GM21723 (cell line): ENCODE measurements around the gene AQP7.
"Not testable (repeated sequence)": the region's sequence is repeated elsewhere in the genome, so short reads cannot be mapped to it uniquely, and the experiment has no call there.

Source experiments
- ATAC-seq: cut with Tn5 transposase; IDR thresholded peaks from one replicate; pipeline ENCODE4 v1.9.1; 2021; ENCODE audit warnings: mild to moderate bottlenecking, moderate library complexity; ENCODE audit not compliant: unreplicated experiment

AQP7 gene

DNA sequence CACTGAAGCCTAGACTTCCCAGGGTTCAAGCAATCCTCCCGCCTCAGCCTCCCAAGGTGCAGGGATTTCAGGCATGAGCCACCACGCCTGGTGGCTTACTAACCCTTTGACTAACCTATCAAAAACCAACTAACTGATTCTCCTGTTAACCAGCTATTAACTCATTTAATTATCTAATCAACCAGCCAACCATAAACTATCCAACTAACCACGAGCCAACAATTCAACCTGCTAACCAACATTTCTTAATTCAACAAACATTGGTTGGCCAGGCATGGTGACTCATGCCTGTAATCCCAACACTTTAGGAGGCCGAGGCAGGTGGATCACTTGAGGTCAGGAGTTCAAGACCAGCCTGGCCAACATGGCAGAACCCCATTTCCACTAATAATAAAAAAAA, 3.3 kb downstream of the AQP7 start:
- not testable (repeated sequence) for ATAC-seq

DNA sequence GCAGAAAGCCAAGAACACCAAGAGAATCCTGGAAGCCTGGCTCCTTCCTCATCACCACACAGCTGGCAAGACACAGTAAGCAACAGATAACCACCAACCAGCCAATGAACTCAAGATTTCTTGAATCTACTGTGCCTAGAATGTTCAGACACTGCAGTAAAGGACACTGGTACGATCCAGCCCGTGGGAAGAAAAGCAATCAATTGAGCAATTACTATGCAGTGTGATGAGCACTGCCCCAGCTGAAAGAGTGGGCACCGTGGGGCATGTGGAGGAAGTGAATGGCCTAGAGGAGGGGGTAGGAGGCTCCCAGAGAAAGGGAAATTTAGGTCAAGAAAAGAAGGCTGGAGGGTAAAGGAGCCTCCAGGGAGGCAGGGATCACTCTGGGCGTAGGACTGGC, 4.6 kb downstream of the AQP7 start:
- not testable (repeated sequence) for ATAC-seq

DNA sequence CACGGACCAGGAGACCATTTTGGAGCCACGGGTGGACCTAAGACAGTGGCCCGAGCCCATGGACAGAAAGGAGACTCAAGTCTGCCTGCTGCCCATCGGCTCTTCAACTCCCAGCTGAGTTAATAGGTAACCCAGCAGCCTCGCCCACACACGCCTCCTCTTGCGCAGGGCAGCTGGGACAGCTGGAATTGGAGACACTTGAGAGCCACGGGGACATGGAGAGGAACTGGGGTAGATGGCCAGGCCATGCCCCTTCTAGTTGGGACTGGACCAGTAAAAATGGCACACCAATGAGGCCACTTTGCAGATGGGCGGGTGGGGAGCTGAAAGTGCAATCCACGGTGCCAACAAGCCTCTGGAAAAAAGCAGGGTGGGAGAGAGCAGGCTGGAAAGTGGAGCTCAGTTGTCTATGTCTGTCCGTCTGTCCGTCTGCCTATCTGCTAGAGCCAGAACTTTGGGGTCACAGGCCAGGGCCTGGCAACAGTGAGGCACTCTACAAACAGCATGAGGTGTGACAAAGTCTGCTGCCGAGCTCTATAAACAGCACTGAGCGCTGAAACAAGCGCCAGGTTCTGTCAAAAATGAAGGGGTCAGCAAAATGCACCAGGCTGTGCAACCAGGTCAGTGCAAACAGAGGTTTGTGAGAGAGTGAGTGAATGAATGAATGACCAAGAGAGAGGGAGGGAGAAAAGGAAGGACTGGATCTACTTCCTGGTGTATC, 7.0 kb downstream of the AQP7 start:
- not testable (repeated sequence) for ATAC-seq

DNA sequence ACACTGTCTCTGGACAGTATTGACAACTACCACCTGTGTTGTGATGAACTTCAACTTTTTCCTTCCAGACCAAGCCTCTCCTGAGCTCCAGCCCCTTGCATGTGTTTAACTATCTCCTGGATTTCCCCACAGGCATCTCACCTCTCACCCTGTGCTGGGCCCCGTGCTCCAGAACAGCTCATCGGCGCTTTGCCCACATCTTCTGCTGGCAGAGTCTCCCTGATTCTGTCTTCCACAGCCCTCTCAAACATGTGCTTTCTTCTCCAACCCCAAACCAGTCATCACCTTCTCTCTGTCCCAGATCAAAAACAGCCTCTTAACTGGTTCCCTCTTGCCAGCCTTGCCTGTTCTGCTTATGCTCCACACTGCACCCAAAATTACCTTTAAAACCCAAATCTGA, 8.4 kb downstream of the AQP7 start:
- not testable (repeated sequence) for ATAC-seq

DNA sequence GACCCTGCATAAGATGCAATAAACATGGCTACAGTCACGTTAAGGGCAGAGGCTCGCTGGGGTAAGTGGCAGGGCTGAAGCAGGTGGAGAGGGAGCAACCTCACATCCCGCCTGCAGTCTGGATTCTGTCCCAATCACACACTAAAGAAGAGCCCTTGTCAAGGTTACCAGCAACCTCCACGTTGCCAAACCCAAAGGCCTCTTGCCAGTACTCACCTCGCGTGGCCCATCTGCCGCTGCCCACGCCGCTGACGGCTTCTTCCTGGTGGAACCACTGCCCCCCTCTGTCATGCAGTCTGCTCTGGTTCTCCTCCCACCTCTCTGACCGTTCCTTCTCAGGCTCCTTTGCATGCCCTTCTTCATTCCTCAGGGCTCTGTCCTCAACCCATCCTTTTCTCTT, 8.8 kb downstream of the AQP7 start:
- ATAC-seq: no peak

DNA sequence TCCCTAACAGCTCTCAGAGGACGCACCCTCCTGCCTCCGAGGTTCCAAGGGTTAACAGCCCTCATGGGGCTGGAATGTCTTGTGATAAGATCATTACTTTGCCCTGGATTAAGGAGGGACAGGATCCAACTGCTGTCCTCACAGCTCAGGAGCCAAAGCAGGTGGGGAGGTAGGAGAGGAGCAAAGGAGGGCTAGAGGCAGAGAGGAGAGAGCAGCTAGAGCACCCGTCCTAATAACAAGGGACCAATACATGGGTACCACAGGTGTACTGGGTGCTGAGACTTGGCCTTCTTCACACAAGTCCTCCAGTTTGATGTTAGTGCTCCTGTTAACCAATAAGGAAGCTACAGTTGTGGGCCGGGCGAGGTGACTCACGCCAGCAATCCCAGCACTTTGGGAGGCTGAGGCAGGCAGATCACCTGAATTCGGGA, 9.8 kb downstream of the AQP7 start:
- ATAC-seq: not testable (repeated sequence)

DNA sequence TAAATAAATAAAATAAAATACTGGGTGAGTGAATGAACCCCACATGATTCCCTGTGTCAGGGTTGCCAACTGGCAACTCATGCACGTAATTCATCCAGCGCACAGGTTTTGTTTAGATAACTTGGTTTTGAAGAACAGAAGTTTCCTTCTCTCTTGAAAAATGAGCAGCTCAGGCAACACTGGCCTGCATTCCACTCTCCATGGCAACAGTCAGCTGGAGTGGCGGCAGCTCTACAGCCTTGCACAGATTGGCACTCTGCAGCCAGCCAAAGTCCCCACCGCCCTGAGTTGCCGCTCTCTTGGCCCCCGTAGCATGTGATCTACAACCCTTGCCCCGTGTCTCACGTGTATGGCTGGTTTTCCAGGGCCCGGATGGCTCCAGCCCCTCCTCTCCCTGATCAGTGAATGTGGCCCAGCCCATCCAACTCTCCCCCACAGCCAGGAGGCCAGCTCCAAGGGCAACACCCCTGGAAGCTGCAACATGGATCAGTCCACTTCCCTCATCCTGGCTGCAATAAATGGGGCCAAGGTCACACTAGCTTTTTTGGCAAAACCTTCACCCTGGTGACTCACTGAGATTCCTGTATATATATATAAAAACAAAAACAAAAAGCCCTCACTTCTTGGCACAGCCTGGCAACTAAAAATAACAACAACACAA, 11.1 kb downstream of the AQP7 start:
- ATAC-seq: not testable (repeated sequence)

DNA sequence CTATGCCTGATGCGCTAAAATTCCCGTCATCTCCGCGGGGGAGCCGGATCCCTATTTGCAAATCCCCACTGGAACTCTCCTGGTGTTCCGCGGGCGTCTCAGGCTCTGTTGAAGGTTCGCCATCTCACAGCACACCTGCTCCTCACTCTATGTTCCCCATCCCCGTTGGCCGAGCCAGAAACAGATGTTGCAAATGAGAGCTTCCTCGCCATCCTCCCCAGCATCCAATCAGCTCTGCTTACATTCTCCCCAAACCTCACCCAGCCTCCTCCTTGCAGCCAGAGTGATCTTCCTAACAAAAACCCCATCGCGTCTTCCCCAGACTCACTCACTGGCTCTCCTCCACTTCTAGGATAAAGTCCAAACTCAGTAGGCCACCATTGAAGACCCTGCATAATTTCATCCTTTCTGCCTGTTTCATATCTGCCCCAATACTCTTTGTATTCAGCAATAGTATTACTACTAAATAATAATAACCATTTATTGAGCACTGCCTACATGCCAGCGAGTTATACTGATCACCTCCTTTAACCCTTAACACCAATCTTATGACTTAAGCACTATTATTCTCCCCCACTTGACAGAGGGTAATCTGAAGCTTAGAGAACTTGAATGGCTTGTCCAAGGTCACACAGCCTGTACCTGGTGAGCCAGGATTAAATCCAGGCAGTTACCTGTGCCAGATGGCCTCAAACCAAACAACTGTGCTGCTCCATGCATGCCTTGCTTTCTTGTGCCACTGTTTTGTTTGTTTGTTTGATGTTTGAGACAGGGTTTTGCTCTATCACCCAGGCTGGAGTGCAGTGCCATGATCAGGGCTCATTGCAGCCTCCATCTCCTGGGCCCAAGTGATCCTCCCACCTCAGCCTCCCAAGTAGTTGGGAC, 14.0 kb downstream of the AQP7 start:
- no peak for ATAC-seq

DNA sequence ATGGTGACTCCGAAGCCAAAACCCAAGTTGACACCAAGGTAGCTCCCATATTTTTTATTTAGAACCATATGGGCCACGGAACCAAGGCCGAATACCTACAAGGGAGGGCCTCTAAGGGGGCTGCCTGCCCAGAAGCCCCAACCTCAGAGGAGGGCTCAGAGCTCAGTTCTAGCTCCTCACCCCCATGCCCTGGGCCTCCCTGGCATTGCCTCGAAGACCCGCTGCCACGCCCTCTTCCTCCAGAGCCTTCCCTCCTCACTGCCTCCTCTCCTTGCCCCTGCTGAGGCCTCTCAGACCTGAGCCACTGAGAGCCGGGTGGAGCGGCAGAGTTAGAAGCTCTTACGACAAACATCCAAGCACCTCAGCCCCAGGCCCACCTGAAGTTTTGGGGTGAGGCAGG, 15.4 kb downstream of the AQP7 start:
- not testable (repeated sequence) for ATAC-seq

DNA sequence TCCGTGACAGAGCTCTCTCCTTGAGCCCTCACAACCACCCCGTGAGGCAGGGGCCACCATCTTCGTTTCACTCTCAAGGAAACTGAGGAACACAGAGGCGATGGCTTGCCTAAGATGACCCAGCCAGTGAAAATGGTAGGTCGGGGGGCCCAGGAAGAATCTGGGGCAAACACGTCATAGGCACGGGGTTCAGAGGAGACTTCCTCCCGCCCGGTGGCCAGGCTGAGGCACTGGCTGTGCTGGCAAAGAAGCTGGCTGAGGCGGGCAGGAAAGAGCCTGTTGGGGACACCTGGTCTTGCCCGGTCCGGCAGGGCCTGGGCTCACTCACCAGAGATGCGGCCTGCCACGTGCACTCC, 15.7 kb downstream of the AQP7 start:
- ATAC-seq: not testable (repeated sequence)

DNA sequence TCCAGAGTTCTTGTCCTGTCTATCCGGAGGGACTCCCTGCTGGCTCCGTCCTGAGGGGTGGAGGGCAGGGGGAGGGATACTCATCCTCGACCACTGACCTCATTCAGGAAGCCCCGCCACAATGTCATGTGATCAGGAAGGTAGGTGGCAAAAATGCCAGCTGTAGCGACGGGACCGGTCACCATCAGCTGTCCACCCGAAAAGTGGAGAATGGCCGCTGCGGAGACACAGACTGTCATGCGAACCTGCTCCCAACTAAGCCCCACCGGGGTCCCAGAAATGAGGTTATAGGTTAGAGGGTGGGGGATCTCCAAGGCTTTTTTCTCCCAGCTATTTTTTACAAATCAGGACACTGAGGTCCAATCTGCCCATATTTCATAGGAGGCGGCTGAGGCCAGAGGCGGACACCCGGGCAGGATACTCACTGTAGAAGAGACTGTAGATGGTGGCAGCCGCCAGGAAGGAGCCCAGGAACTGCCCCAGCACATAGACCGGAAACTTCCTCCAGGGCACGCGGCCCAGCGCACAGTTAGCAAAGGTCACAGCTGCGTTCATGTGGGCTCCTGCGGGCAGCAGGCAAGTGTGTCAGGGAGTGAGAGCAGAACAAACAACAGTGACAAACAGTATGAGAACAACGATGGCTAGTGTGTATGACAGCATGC, 16.3 kb downstream of the AQP7 start:
- ATAC-seq: not testable (repeated sequence)

DNA sequence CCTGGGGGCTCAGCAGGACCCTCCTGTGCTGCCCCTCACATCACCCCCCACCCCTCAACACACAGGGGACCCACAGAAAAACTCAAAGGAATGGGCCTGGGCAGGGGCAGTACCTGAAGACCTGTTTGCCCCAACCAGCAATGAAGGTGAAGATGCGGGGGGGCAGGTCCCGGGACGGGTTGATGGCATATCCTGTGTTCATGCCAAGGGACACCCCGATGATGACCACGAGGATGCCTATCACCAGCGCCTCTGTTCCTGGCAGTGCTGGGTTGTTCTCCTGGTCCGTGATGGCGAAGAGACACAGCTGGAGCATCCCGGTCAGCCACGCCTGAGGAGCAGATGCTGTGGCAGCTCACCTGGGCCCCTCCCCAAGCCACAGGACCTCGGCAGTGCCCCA, 16.8 kb downstream of the AQP7 start:
- ATAC-seq: not testable (repeated sequence)

DNA sequence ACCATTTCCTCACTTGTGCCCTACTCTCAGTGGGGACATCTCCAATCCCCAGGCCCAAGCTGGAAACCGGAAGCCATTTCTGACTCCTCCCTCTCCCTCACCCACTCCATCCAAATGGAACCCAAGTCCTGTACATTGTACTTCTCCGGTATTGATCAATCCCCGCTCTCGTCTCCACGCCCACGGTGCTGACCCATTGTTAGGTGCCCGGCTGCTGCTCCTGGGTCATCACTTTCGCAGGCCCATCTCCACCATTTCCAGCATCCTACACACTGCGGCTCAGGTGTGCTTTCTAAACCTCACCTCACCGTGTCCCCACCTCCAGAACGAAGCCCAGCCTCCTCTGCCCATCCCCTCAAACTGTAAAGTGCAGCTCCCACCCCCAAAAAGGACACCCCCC, 19.0 kb downstream of the AQP7 start:
- not testable (repeated sequence) for ATAC-seq

DNA sequence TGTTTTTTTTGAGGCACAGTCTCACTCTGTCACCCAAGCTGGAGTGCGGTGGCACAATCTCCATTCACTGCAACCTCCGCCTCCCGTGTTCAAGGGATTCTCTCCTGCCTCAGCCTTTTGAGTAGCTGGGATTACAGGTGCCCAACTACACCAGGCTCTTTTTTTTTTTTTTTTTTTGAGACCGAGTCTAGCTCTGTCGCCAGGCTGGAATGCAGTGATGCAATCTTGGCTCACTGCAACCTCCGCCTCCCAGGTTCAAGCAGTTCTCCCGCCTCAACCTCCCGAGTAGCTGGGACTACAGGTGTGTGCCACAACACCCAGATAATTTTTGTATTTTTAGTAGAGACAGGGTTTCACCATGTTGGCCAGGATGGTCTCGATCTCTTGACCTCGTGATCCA, 20.0 kb downstream of the AQP7 start:
- not testable (repeated sequence) for ATAC-seq

DNA sequence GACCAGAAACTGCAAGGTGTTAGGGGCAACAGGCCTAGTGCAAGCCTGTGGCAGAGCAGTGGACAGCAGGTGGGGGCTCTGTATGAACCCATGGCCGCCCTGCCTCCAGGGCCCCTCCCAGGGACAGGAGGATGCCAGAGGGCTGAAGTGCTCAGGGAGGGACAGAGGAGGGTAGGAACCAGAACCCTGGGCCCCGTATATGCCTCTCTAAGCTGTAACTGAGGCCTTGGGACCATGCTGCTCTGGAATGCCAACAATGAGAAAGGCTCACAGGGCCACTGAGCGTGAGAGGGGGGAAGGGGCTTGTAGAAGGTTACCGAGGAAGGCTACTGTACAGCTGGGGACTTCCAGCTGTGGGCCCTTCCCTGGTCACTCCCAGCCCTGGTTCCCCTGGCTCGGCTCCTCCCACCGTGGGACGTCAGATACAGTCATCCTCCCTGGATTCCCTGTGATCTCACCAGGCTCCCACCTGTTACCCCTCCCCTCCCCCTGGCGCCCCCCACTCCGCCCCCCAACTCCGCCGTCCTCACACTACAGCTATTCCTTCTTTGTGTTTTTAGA, 21.1 kb downstream of the AQP7 start:
- no peak for ATAC-seq

DNA sequence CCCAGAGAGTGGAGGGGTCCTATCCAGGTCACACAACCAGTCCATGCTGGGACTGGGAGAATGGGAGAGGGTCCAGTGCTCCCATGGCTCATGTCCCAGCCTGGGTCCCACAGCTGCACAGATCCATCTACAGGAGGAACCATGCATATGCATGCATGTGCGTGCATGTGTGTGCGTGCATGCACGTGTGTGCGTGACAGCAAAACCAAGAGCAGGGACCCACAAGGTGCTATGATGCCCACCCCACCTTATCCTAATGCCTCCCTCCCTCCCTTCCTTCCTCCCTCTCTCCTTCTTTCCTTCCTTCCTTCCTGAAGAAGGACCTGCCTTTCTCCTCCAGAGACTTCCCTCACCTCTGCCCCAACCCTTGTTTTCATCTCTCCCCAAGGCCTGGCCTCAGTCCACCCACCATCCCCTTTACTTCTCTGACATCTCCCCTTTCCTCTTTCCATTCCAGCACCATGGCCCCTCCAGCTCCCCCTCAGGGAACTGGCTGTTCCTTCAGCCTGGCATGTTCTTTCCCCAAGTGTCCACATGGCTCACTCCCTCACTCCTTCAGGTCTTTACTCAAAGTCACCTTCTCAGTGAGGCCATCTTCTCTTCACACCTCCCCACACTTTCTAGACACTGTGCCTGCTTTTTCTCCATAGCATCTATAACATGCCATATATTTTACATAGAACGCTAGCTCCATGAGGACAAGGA, 21.8 kb downstream of the AQP7 start:
- ATAC-seq: no peak

DNA sequence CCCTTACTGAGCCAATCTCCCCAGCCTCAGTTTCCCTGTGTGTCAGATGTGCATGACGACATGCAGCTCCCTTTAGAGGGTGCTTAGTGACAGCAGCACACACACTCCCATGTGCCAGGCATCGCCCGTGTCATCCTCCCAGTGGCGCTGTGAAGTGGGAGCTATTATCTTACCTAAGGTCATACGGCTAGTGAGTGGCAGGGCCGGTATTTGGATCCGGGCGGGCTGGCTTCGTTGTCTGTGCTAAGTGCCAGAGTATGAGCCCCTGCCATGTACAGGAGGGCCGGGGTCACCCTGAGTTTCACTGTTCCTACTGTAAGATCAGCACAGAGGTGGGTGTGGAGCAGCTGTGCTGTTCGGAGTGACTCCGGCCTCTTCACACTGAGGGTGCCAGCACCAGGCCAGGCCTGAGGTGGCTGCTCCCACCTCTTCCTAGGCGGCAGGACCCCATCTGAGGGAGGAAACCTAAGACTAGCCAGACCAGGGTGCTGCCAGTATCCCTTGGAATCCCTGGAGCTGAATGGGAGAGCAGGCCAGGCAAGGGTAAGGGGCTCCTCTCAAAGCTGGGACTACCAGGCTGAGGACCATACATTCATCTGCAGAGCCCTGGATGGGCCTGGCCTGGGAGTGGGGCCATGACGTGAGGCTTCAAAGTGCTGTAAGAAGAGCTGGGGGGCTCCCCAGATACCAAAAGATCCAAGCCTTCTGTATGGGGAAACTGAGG, 22.5 kb downstream of the AQP7 start:
- ATAC-seq: no peak

DNA sequence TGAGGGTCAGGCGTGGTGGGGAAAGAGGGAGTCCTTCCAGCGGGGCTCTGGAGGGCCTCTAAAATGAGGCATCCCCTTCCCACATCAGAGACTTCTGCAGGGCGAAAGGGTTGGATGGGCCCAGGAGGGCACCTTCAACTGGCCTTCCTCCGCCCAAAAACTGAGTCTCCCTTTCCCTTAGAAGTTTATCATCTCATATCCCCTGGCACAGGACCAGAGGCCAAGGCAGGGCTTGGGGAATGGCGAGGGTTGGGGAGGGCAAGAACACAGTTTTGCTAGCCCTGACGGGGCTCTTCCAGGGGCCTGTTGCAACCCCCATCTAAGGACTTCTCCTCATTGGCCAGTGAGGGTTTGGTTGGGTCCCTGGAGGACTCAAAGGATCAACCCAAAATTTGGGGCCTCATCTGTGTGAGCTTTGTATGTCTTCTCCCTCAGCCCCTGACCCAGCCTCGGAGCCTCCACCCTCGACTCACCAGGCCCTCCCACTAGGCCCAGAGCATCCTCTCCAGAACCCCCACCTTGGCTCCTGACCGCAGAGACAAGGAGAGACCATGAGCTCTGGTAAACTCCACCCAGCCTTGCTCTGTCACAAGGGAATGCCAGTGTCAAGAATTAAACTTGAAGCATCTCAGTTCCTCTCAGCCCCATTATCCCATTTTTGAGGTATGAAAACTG, 24.1 kb downstream of the AQP7 start:
- no peak for ATAC-seq
